GM13976 (cell line): ENCODE measurements around the gene SLC25A23.

Source experiments
- DNase-seq: peaks from one replicate; pipeline ENCODE4 v3.0.0; 2012; ENCODE audit warnings: low spot score
- in situ Hi-C: fragments of 300-500 bp; cut with MboI; formaldehyde crosslinking; loops from one replicate; pipeline ENCODE4 v1.12.0; 2022; ENCODE audit warnings: low sequenced_read_pairs, mixed read lengths, inconsistent platforms; ENCODE audit not compliant: unreplicated experiment
- TF ChIP-seq, protein P1 (sequence below): IDR thresholded peaks from 2 replicates; pipeline ENCODE4 v1.5.1; 2012; ENCODE audit warnings: borderline replicate concordance, mild to moderate bottlenecking; ENCODE audit not compliant: insufficient read depth; ENCODE audit errors: extremely low read depth, missing control alignments, control extremely low read depth

SLC25A23 gene

DNA sequence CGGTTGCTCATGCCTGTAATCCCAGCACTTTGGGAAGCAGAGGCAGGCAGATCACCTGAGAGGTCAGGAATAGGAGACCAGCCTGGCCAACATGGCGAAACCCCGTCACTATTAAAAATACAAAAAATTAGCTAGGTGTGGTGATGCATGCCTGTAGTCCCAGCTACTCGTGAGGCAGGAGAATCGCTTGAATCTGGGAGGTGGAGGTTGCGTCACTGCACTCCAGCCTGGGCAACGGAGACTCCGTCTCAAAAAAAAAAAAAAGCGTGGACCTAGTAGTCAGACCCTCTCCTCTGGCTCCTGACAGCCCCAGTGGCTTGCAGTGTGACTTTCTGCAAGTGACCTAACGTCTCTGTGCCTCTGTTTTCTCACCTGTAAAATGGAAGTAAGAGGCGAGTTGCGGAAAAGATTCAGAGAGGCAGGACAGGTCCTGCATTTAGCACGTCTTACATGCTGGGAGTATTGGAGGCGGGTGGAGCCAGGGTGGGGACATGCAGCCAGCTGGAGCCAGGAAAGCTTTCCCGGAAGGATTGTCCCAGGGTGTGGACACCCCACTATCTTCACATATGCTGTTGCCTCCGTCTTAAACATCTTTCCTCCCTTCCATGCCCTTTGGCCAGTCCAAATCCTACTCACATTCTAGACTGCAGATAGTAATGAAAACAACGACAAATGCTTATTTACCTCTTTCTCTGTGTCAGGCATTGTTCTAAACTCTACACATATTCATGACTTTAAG lies 39.6 kb upstream of the SLC25A23 start:
- TF ChIP-seq, protein P1, sequence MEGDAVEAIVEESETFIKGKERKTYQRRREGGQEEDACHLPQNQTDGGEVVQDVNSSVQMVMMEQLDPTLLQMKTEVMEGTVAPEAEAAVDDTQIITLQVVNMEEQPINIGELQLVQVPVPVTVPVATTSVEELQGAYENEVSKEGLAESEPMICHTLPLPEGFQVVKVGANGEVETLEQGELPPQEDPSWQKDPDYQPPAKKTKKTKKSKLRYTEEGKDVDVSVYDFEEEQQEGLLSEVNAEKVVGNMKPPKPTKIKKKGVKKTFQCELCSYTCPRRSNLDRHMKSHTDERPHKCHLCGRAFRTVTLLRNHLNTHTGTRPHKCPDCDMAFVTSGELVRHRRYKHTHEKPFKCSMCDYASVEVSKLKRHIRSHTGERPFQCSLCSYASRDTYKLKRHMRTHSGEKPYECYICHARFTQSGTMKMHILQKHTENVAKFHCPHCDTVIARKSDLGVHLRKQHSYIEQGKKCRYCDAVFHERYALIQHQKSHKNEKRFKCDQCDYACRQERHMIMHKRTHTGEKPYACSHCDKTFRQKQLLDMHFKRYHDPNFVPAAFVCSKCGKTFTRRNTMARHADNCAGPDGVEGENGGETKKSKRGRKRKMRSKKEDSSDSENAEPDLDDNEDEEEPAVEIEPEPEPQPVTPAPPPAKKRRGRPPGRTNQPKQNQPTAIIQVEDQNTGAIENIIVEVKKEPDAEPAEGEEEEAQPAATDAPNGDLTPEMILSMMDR: no peak
- in situ Hi-C loops: no loop called here
- DNase-seq: no peak

DNA sequence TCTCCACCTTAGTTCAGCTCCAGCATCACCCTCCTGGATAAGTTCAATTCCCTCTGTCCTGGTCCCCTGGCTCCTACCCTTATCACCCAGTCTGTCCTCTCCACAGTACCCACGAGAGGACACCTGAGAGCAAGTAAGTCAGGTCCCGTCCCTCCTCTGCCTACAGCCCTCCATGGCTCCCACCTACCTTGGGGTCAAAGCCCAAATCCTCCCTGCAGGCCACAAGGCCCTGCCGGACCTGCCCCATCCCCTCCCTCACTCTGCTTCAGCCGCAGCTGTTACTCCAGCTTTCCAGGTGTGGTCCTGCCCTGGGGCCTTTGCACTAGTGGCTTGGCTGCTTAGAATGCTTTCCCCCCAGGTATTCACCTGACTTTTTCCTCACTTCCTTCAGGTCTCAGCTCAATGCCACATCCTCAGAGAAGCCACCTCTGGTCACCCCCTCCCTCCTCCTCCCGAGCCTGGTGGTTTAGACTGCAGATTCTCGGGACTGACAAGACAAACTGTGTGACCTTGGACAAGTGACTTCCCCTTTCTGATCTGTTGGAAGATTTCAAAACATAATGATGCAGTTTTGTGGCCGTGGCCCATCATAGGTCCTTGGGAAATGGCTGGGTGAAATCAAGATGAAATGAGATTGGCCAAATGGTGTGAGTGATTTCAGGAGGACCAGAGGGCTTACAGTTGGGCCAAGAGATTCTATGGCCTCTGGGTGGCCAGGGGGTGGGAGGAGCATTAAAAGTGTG lies 38.9 kb upstream of the SLC25A23 start:
- TF ChIP-seq, protein P1: no peak
- in situ Hi-C loops: no loop called here
- DNase-seq: peak; percentile 12

DNA sequence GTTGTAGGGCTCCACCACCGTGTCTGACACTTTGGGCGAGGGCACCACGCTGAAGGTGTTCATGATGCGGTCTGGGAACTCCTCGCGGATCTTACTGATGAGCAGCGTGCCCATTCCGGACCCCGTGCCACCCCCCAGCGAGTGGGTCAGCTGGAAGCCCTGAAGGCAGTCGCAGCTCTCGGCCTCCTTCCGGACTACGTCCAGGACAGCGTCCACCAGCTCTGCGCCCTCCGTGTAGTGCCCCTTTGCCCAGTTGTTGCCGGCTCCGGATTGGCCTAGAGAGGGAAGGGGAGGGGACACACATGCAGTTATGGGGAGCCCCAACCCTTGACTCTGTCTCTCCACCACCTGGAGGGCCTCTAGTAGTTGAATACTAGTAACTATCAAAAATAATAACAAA lies 36.4 kb upstream of the SLC25A23 start:
- peak; percentile 6 for DNase-seq

DNA sequence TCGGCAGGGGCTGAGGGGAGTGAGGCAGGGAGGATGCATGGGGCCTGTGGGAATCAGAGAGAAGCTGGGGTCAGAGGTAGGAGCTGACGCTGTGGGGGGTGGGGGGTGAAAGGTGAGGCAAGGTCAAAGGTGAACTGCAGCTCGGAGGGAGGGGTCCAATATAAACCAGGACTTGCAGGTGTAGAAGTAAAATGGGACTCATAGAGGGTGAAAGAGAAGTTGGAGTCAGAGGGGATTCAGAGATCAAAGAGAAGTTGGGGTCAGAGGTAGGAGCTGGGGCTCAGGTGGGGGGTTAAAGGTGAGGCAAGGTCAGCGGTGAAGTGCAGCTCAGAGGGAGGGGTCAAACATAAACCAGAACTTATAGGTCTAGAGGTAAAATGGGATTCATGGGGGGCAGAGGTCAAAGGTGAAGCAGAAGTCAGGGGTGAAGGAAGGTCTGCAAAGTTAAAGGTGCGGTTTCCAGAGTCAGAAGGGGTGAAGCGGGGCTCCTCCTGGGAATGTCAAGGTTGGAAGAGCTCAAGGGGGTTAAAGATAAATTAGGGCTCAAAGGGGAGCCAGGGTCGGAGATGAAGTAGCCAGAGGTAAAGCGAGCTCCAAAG lies 34.9 kb upstream of the SLC25A23 start:
- peak; percentile 4 for DNase-seq
- in situ Hi-C loops: no loop called here
- TF ChIP-seq, protein P1: no peak

More for the DNA sequence above, 36.4 kb upstream of the SLC25A23 start:
- TF ChIP-seq, protein P1: no peak
- in situ Hi-C loops: no loop called here

DNA sequence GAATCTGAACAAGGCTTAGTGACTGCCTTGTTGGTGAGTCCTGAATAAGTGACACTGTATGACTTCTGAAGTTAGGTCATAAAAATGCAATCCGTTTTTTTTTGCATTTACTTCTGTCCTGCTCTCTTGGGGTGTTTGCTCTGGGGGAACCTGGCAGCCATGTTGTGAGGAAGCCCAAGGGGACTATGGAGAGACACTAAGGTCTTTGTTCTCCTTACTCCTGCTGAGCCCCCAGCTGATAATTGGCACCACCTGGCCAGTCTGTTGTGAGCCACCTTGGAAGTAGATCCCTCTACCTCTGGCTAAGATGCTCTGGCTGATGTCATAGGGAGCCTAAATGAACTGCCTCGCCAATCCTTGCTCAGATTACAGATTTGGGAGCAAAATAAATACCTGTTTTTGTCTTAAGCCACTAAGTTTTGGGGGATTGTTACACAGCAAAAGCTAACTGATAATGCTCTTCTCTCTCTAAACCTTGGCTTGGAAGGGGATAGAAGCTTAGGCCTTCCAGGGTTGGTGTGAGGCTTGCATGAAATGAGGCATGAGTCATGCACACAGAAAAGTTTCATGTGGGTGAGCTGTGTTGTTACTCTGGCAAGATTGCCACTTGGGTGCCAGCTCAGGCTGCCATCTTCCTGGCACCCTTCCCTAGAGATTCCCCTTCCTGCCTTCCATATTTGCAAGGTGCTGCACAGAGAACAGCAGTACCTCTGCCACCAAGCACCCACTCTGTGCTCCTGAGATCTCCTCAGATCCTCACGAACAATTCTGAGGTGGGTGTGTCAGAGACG lies 32.4 kb upstream of the SLC25A23 start:
- TF ChIP-seq, protein P1: no peak
- in situ Hi-C loops: no loop called here
- peak; percentile 2 for DNase-seq

DNA sequence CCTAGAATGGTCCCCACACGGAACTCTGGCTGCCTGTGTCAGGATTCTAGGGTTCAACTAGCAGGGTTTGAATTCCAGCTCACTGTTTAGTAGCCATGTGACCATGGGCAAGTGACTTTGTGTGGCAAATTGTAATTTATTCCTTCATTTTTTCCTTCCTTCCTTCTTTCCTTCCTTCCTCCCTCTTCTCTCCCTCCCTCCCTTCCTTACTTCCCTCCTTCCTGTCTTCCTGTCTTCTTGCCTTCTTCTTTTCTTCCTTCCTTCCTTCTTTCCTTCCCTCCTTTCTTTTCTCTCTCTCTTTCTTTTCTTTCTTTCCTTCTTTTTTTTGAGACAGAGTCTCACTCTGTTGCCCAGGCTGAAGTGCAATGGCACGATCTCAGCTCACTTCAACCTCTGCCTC lies 30.5 kb upstream of the SLC25A23 start:
- TF ChIP-seq, protein P1: no peak
- in situ Hi-C loops: no loop called here

More for the DNA sequence above, 30.5 kb upstream of the SLC25A23 start:
- DNase-seq: no peak
